ENCODE data around the gene EPC2. TPM values are rescaled to one million over a fixed set of nuclear protein-coding genes. Genes with fewer than 3 reads are reported as not detected.
"Not testable (repeated sequence)": the region's sequence is repeated elsewhere in the genome, so short reads cannot be mapped to it uniquely, and the experiment has no call there.

Gene EPC2
- total RNA-seq, 1 experiment from 2014 or later = 33.4 TPM

GRCh38 chr2:148654435-148654834 lies 9.9 kb downstream of the EPC2 start:
- DNase-seq (ENCODE audit: unreplicated experiment) = no peak
- intact Hi-C loops (cut with micrococcal nuclease) = no loop called here
- H3K27ac Mint-ChIP-seq (ENCODE audit: low read depth, unreplicated experiment) = no peak overlapping the region
- H3K9me3 Mint-ChIP-seq (ENCODE audit: unreplicated experiment) = no peaks in the 10 kb centered on the region
- no peak for TF ChIP-seq CTCF (IDR thresholded peaks at IDR 0.05; ENCODE audit: unreplicated experiment)
- no peaks in the 10 kb centered on the region for H3K27me3 Mint-ChIP-seq (ENCODE audit: insufficient read depth, unreplicated experiment)
- POLR2A ChIA-PET = interaction anchor here (1.0 kb wide), 1 partner anchor 8 kb away, joined by 3 read pairs; no protein-coding TSS in a partner anchor
- no TSS peak for BruUV-seq (replicated peaks)
- peaks cover 32% of the 10 kb centered on the region for H3K4me1 Mint-ChIP-seq (ENCODE audit: insufficient read depth, unreplicated experiment)
- H3K4me3 Mint-ChIP-seq (ENCODE audit: unreplicated experiment) = no peak overlapping the region
- CTCF ChIA-PET = no interaction called here
- peaks cover 10% of the 10 kb centered on the region for H3K36me3 Mint-ChIP-seq (ENCODE audit: insufficient read depth, unreplicated experiment)

- H3K4me1 Mint-ChIP-seq (ENCODE audit: insufficient read depth, unreplicated experiment) = peaks cover 37% of the 10 kb centered on the region
- peaks cover 10% of the 10 kb centered on the region for H3K36me3 Mint-ChIP-seq (ENCODE audit: insufficient read depth, unreplicated experiment)
- H3K27me3 Mint-ChIP-seq (ENCODE audit: insufficient read depth, unreplicated experiment) = no peaks in the 10 kb centered on the region
- no TSS peak for BruUV-seq (replicated peaks)
- intact Hi-C loops (cut with micrococcal nuclease) = no loop called here
- H3K4me3 Mint-ChIP-seq (ENCODE audit: unreplicated experiment) = no peak overlapping the region
- CTCF ChIA-PET = no interaction called here
- no peak overlapping the region for H3K27ac Mint-ChIP-seq (ENCODE audit: low read depth, unreplicated experiment)
- no peak for TF ChIP-seq CTCF (IDR thresholded peaks at IDR 0.05; ENCODE audit: unreplicated experiment)
- no peaks in the 10 kb centered on the region for H3K9me3 Mint-ChIP-seq (ENCODE audit: unreplicated experiment)
- no peak for DNase-seq (ENCODE audit: unreplicated experiment)
- POLR2A ChIA-PET = interaction anchor here (1.1 to 1.7 kb wide), 2 partner anchors 10 to 11 kb away, joined by 3 to 4 read pairs; no protein-coding TSS in a partner anchor
Measured at GRCh38 chr2:148656516-148656915, 12.0 kb downstream of the EPC2 start.

GRCh38 chr2:148658807-148659722 lies 14.5 kb downstream of the EPC2 start:
- TF ChIP-seq CTCF (IDR thresholded peaks at IDR 0.05; ENCODE audit: unreplicated experiment) = no peak
- no peaks in the 10 kb centered on the region for H3K9me3 Mint-ChIP-seq (ENCODE audit: unreplicated experiment)
- no peaks in the 10 kb centered on the region for H3K27me3 Mint-ChIP-seq (ENCODE audit: insufficient read depth, unreplicated experiment)
- intact Hi-C loops (cut with micrococcal nuclease) = no loop called here
- ChIA-PET CTCF (no interaction called here), POLR2A (interaction anchor here (0.8 to 2.0 kb wide), 4 partner anchors 10 to 80 kb away, joined by 3 to 9 read pairs (median 4); no protein-coding TSS in a partner anchor)
- H3K36me3 Mint-ChIP-seq (ENCODE audit: insufficient read depth, unreplicated experiment) = peaks cover 2% of the 10 kb centered on the region
- peaks cover 38% of the 10 kb centered on the region for H3K4me1 Mint-ChIP-seq (ENCODE audit: insufficient read depth, unreplicated experiment)
- peak overlapping the region; percentile 71 for H3K27ac Mint-ChIP-seq (ENCODE audit: low read depth, unreplicated experiment)
- BruUV-seq (replicated peaks) = no TSS peak
- H3K4me3 Mint-ChIP-seq (ENCODE audit: unreplicated experiment) = peak overlapping the region; percentile 4
- peak; percentile 46 for DNase-seq (ENCODE audit: unreplicated experiment)

GRCh38 chr2:148660999-148661398 lies 16.4 kb downstream of the EPC2 start:
- DNase-seq (ENCODE audit: unreplicated experiment) = no peak
- no peak for TF ChIP-seq CTCF (IDR thresholded peaks at IDR 0.05; ENCODE audit: unreplicated experiment)
- POLR2A ChIA-PET = interaction anchor here (0.7 to 1.8 kb wide), 3 partner anchors 15 to 46 kb away, joined by 3 to 11 read pairs (median 3); no protein-coding TSS in a partner anchor
- peaks cover 38% of the 10 kb centered on the region for H3K4me1 Mint-ChIP-seq (ENCODE audit: insufficient read depth, unreplicated experiment)
- CTCF ChIA-PET = interaction anchor here (0.6 to 0.9 kb wide), 3 partner anchors 14 to 301 kb away, joined by 3 to 8 read pairs (median 4); no protein-coding TSS in a partner anchor
- no peaks in the 10 kb centered on the region for H3K9me3 Mint-ChIP-seq (ENCODE audit: unreplicated experiment)
- intact Hi-C loops (cut with micrococcal nuclease) = no loop called here
- BruUV-seq (replicated peaks) = no TSS peak
- H3K36me3 Mint-ChIP-seq (ENCODE audit: insufficient read depth, unreplicated experiment) = no peaks in the 10 kb centered on the region
- no peak overlapping the region for H3K4me3 Mint-ChIP-seq (ENCODE audit: unreplicated experiment)
- H3K27ac Mint-ChIP-seq (ENCODE audit: low read depth, unreplicated experiment) = no peak overlapping the region
- H3K27me3 Mint-ChIP-seq (ENCODE audit: insufficient read depth, unreplicated experiment) = no peaks in the 10 kb centered on the region

- DNase-seq (ENCODE audit: unreplicated experiment); CTCF ChIA-PET; H3K27ac Mint-ChIP-seq (ENCODE audit: low read depth, unreplicated experiment); H3K27me3 Mint-ChIP-seq (ENCODE audit: insufficient read depth, unreplicated experiment); H3K36me3 Mint-ChIP-seq (ENCODE audit: insufficient read depth, unreplicated experiment); BruUV-seq (replicated peaks); H3K9me3 Mint-ChIP-seq (ENCODE audit: unreplicated experiment); H3K4me3 Mint-ChIP-seq (ENCODE audit: unreplicated experiment); intact Hi-C loops (cut with micrococcal nuclease): not testable (repeated sequence)
- POLR2A ChIA-PET = interaction anchor here (0.6 kb wide), 1 partner anchor 48 kb away, joined by 3 read pairs; no protein-coding TSS in a partner anchor
- peaks cover 31% of the 10 kb centered on the region for H3K4me1 Mint-ChIP-seq (ENCODE audit: insufficient read depth, unreplicated experiment)
Measured at GRCh38 chr2:148662332-148662731, 17.8 kb downstream of the EPC2 start.

Measured in MCF 10A (cell line).